Measurements from ENCODE around the gene LRCH4. TPM values are rescaled to one million over a fixed set of nuclear protein-coding genes. Genes with fewer than 3 reads are reported as not detected.

Gene LRCH4
- total RNA-seq, 1 experiment from 2014 or later = 29.0 TPM

DNA sequence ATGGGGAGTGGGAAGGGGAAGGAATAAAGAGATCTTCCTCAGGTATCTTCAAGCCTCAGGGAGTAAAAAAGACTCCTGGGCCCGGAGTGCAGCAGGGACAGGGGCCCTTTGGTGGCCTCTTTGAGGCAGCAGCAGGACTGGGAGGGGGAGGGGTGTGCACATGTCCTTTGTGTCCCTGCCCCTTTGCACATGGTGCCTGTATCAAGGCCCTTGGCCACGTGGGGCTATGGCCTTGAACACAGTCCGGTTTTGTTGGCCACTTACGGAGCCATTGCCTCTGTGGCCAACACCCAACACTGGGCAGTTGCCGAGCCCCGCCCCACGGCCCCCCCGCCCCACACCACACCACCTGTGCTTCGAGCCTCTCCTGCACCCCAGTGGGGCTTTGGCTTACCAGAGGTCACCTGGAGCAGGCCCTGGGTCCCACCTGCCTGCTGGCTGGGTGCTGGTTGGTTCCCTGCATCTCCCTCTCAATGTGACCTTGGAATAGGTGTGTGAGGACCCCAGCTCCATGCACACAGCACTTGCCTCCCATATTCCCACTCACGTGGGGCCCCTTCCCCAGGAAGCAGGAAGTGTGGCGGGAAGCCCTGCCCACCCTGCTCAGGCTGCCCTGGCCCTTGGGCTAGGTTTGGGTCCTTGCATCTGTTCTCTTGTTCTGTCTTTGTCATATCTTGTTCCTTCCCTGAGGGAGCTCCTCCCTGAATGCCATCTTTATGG lies 17.6 kb downstream of the LRCH4 start:
- DNase-seq = no peak
- H3K36me3 Mint-ChIP-seq (ENCODE audit: insufficient read depth, unreplicated experiment) = peaks cover 65% of the 10 kb centered on the region
- H3K4me3 Mint-ChIP-seq (ENCODE audit: low read depth, unreplicated experiment) = peak overlapping the region; percentile 53
- BruUV-seq (replicated peaks) = no TSS peak
- H3K4me1 Mint-ChIP-seq (ENCODE audit: low read depth, unreplicated experiment) = peaks cover 20% of the 10 kb centered on the region
- CTCF ChIA-PET = interaction anchor here (0.5 to 1.1 kb wide), 3 partner anchors 9 to 31 kb away, joined by 4 read pairs; partner anchors contain the start of genes FBXO24 and LRCH4
- no peaks in the 10 kb centered on the region for H3K9me3 Mint-ChIP-seq (ENCODE audit: low read depth, unreplicated experiment)
- no peaks in the 10 kb centered on the region for H3K27me3 Mint-ChIP-seq (ENCODE audit: unreplicated experiment)
- peak overlapping the region; percentile 77 for H3K27ac Mint-ChIP-seq (ENCODE audit: unreplicated experiment)
- intact Hi-C loops (cut with micrococcal nuclease; ENCODE audit: unreplicated experiment) = no loop called here
- TF ChIP-seq, protein P1, sequence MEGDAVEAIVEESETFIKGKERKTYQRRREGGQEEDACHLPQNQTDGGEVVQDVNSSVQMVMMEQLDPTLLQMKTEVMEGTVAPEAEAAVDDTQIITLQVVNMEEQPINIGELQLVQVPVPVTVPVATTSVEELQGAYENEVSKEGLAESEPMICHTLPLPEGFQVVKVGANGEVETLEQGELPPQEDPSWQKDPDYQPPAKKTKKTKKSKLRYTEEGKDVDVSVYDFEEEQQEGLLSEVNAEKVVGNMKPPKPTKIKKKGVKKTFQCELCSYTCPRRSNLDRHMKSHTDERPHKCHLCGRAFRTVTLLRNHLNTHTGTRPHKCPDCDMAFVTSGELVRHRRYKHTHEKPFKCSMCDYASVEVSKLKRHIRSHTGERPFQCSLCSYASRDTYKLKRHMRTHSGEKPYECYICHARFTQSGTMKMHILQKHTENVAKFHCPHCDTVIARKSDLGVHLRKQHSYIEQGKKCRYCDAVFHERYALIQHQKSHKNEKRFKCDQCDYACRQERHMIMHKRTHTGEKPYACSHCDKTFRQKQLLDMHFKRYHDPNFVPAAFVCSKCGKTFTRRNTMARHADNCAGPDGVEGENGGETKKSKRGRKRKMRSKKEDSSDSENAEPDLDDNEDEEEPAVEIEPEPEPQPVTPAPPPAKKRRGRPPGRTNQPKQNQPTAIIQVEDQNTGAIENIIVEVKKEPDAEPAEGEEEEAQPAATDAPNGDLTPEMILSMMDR (IDR thresholded peaks at IDR 0.05; ENCODE audit: unreplicated experiment) = no peak

DNA sequence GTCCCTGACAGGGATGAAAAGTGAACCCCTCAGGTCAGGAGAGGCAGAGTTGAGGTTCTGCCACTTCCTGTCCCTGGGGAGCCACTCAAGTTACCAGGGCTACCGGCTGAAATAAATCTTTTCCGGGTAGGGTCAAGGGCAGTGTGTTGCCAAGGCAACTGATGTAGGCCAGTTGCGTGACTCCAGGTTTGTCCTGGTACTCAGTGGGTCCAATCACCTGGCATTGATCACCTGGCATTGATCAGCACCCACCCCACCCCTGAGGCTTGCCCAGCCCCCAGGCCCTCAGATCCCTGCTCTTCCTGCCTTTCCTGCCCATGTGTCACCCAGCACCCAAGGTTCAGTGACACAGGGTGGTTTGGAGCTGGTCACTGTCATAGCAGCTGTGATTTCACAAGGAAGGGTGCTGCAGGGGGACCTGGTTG lies 18.2 kb downstream of the LRCH4 start:
- intact Hi-C loops (cut with micrococcal nuclease; ENCODE audit: unreplicated experiment) = no loop called here
- Mint-ChIP-seq H3K4me3 (ENCODE audit: low read depth, unreplicated experiment) (no peak overlapping the region), H3K9me3 (ENCODE audit: low read depth, unreplicated experiment) (no peaks in the 10 kb centered on the region), H3K4me1 (ENCODE audit: low read depth, unreplicated experiment) (peaks cover 20% of the 10 kb centered on the region), H3K36me3 (ENCODE audit: insufficient read depth, unreplicated experiment) (peaks cover 70% of the 10 kb centered on the region), H3K27me3 (ENCODE audit: unreplicated experiment) (no peaks in the 10 kb centered on the region), H3K27ac (ENCODE audit: unreplicated experiment) (peak overlapping the region; percentile 67)
- CTCF ChIA-PET = interaction anchor here (0.5 kb wide), 1 partner anchor 8 kb away, joined by 4 read pairs; no protein-coding TSS in a partner anchor
- no TSS peak for BruUV-seq (replicated peaks)
- TF ChIP-seq, protein P1 (IDR thresholded peaks at IDR 0.05; ENCODE audit: unreplicated experiment) = no peak
- DNase-seq = no peak

DNA sequence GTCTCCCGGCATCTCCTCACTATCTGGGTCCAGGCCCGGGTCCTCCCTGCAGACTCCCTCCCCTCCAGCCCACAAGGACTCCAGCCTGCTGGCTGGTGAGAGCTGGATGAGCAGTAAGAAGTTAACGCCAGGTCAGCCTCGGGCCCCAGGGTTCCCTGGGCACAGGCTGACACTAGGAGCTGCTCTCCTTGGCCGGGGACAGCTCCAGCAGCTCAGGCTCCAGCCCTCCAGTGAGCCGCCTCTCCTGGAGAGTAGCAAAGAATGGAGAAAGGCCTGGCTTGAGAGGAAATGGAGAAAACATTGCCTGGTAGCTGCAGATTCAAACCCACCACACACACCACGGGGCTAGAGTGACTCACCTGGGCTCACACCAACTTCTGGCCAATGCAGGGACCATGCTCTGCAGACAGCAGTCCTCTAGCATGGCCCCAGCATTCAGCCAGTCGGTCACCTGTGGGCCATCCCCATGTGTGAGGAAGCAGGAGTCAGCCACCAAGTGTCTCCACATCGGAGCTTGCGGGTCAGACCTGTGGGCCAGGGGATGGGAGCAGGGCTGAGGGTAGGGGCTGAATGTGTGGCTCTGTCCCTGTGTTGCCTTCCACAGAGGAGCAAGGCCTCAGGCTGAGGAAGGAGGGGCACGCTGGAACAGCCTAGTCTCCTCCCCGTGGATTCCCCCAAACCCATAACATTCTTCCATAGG lies 18.7 kb downstream of the LRCH4 start:
- H3K4me1 Mint-ChIP-seq (ENCODE audit: low read depth, unreplicated experiment) = peaks cover 20% of the 10 kb centered on the region
- CTCF ChIA-PET = interaction anchor here (1.0 kb wide), 1 partner anchor 21 kb away, joined by 4 read pairs; no protein-coding TSS in a partner anchor
- no peaks in the 10 kb centered on the region for H3K27me3 Mint-ChIP-seq (ENCODE audit: unreplicated experiment)
- peaks cover 65% of the 10 kb centered on the region for H3K36me3 Mint-ChIP-seq (ENCODE audit: insufficient read depth, unreplicated experiment)
- H3K27ac Mint-ChIP-seq (ENCODE audit: unreplicated experiment) = peak overlapping the region; percentile 67
- TF ChIP-seq, protein P1 (IDR thresholded peaks at IDR 0.05; ENCODE audit: unreplicated experiment) = no peak
- H3K9me3 Mint-ChIP-seq (ENCODE audit: low read depth, unreplicated experiment) = no peaks in the 10 kb centered on the region
- intact Hi-C loops (cut with micrococcal nuclease; ENCODE audit: unreplicated experiment) = no loop called here
- no TSS peak for BruUV-seq (replicated peaks)
- H3K4me3 Mint-ChIP-seq (ENCODE audit: low read depth, unreplicated experiment) = no peak overlapping the region
- DNase-seq = no peak

DNA sequence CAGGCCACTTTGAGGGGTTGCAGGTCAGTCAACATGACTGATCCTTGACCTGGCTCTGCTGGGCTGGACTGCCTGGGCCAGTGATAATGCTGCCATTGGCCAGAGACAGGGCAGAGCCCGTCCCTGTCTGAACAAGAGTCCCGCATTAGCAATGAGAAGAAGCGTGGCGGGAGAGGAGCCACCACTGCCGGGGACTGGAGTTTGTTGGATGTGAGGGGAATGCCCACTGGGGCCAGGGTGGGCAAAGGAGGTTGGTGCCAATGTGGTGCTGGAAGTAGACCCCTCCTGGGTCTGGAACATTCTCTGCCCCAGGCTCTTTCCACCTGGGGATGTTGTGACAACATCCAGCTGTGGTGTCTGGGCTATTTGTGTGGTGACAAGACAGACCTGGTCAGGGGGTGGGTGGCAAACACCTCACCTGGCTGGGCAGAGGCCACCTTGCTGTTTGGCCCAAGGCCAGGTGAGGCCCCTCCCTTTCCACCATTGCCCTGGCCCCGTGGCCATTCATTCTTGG lies 19.9 kb downstream of the LRCH4 start:
- H3K27ac Mint-ChIP-seq (ENCODE audit: unreplicated experiment) = no peak overlapping the region
- intact Hi-C loops (cut with micrococcal nuclease; ENCODE audit: unreplicated experiment) = no loop called here
- TF ChIP-seq, protein P1 (IDR thresholded peaks at IDR 0.05; ENCODE audit: unreplicated experiment) = no peak
- peaks cover 60% of the 10 kb centered on the region for H3K36me3 Mint-ChIP-seq (ENCODE audit: insufficient read depth, unreplicated experiment)
- H3K27me3 Mint-ChIP-seq (ENCODE audit: unreplicated experiment) = no peaks in the 10 kb centered on the region
- no peak for DNase-seq
- H3K4me1 Mint-ChIP-seq (ENCODE audit: low read depth, unreplicated experiment) = peaks cover 20% of the 10 kb centered on the region
- CTCF ChIA-PET = interaction anchor here (0.6 to 0.7 kb wide), 2 partner anchors 130 to 198 kb away, joined by 3 read pairs; no protein-coding TSS in a partner anchor
- BruUV-seq (replicated peaks) = no TSS peak
- no peaks in the 10 kb centered on the region for H3K9me3 Mint-ChIP-seq (ENCODE audit: low read depth, unreplicated experiment)
- no peak overlapping the region for H3K4me3 Mint-ChIP-seq (ENCODE audit: low read depth, unreplicated experiment)
